PC-9 (cell line): ENCODE data around the gene NPVF.

Source experiments
- CTCF ChIP-seq: fragments of 200-600 bp; sonication (generic); conservative IDR thresholded peaks from 2 replicates; pipeline ENCODE4 v1.6.1; 2017; ENCODE audit warnings: mixed run types, antibody characterized with exemption, mild to moderate bottlenecking, moderate library complexity
- EZH2 ChIP-seq: fragments of 200-600 bp; sonication (generic); IDR thresholded peaks from 2 replicates; pipeline ENCODE4 v1.8.0; 2017; ENCODE audit warnings: antibody characterized with exemption, low read depth

GRCh38 chr7:25261545-25262140 is 33.4 kb upstream of the NPVF start:
- TF ChIP-seq CTCF (no peak), EZH2 (no peak)
